HG03378 (cell line): ENCODE measurements around the gene COBLL1.

ENCODE experiments used
- ATAC-seq: cut with Tn5 transposase; IDR thresholded peaks from one replicate; pipeline ENCODE4 v1.9.1; 2021; ENCODE audit warnings: mild to moderate bottlenecking, moderate library complexity; ENCODE audit not compliant: unreplicated experiment

COBLL1 gene

DNA sequence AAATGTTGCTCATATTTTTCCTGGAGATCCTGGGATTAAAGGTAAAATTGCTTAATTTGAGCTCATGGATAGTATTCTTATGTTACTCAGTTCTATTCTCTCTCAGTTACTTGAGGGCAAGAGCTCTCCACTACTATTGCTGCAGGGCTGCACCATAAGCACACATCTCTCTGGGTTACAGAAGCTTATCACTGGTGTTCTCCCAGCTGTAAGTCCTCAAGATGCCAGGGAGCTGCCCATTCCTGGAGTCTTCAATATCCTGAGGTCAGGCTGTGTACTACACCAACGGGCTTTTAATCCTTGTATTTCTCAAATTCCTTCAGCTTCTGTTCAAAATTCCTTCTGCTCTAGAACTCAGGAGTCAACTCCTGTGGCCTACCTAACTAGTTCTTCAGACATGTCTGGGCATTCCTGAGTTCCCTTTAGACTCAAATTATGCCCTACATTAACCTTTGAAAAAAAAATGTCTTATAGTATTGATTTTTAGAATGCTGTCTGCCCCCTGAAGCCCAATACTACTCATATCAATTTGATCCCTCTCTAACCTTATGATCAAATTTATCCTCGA lies 17.7 kb upstream of the COBLL1 start:
- no peak for ATAC-seq

DNA sequence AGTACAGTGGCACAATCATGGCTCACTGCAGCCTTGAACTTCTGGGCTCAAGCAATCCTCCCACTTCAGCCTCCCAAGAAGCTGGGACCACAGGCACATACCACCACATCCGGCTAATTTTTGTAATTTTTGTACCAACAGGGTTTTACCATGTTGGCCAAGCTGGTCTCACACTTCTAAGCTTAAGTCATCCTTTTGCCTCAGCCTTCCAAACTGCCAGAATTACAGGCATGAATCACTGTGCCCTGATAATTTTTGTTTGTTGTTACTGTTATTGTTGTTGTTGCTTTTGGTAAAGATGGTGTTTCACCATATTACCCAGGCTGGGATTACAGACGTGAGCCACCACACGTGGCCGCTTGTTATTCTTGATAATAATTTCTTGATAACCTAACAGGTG lies 10.5 kb upstream of the COBLL1 start:
- no peak for ATAC-seq

DNA sequence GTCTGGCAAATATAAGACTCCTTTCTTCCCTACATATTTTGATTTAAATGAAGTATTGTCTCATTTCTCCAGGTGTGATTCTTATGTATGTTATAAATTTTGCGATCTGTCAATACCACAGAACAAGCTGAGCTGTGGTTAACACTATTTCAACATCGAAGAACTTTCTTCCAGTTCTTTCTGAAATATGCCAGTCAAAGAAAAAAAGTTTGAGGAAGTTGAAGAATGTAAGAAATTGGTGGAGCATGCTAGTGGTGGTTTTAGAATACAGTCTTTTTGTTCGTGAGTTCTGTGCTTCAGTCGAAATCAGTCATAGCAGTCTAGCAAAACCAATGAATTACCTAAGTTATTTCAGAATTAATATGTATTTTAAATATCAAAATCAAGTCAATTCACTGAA lies 8.6 kb upstream of the COBLL1 start:
- ATAC-seq, result no peak

DNA sequence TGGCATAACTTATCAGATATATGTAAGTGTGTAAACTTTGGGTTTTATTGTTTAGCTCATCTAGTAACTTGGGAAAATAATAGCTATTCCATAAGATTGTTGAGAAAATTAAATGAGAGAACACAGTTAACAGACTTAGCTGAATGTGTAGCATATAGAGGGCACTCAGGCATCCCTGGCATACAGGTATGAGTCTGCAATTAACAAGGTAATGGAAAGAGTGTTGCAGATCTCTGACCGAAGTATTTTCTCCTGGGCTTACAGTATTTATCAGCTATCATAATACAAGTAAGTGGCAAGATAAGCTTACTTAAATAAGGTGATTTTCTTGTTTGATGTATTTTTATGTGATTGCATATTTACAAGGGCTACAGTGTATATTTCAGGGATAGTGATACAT lies 7.9 kb upstream of the COBLL1 start:
- no peak for ATAC-seq

DNA sequence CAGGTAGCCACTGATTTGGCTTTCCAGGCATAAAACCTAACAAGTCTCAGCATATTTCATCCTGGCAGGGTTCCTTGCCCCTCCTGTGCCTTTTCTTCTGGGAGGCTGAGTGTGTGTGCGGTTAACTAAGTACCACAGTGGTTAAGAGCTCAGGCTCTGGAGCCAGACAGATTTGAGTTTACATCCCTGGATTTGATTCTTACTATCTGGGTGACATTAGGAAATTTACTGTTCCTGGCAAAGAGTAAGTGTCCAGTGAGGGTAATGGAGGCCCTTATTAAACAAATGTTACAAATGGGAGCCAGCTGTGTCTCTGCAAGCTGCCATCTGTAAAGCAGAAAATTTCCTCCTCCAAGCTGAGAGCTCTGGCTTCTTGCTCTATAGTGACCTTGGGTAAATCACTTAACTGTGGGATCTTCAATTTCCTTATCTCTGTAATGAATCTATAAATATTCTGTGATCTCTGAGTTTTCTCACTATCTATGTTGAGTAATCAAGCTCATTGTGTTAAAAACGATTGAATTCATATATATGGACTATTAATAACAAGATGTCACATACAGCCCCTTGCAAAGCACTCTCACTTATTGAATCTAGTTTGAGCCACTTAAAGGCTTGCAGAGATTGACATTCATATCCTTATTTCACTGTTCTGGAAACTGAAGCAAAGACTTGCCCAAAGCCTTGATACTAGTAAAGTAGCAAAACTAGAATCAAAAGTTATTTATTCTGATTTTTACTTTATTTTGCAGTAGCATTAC lies 6.5 kb upstream of the COBLL1 start:
- ATAC-seq, result no peak

DNA sequence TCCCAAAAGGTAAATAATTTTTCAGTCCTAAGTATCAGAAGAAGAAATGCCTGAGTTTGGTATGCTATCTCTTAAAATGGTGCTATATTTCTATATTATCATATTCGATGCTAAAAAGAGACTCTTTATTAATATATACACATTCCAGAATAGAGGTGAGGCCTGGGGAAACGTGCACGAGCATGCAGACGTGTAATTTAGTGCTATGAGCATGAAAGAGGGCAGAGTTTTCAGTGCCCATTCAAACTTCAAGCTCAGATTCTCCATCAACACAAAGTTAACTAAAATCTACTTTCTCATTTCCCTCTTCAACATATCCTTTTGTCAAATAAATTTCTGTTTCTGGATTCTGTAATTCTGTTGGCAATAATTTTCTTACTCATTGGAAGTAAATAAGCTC lies 5.7 kb upstream of the COBLL1 start:
- ATAC-seq, result no peak

DNA sequence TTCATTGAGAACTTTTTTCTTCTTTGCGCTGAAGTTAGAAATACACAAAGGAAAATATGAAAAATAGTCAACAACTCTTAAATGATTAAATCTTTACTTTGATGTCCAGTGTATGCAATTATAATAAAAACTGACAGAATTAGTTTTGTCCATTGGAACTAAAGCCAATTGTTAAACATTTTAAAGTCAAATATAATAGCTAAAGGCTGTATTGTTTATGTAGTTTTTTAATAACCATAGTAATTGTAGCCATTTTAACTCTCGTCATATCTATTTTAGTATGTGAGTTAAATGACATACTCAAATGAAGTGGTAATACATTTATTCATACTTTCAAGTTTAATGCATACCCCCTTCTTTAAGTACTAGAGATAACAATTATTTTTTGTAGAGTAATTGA lies 4.7 kb upstream of the COBLL1 start:
- no peak for ATAC-seq

DNA sequence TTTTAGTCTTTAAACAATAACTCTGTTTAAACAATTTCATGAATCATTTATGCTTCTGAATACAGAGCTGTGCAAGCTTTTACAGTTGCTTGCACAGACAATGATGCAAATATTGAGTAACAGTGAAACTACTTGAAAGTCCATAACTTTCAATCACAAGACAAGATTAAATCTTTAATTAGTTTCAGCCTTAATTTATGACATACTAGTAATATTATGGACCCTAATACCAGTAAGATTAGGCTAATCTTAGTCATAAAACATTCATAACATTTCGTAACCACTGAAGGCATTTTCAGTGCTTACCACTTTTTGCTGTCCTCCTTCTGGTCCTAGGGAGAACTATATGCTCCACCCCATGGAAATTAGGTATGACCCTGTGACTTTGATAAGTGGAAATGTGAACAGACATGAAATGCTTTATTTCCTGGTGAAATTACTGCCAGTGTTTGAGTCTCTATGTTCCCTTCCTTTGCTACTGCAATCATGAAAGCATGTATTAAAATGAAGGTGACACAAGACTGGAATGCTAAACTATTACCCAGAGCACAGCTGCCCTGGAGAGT lies 1.8 kb upstream of the COBLL1 start:
- ATAC-seq, result no peak

DNA sequence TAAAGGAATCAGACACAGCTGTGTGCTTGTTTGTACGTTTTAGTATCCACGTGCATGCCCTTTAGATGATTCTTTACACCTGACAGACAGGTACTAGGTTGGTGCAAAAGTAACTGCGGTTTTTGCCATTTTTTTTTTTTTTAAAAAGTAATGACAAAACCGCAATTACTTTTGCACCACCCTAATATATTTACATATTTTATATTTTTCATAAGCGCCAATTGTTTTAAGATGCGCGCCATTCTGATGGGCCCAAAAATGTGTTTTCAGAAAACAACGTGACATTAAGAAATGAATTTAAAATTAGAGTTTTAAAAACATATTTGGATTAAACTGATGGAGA lies 972 bp upstream of the COBLL1 start:
- ATAC-seq, result no peak

DNA sequence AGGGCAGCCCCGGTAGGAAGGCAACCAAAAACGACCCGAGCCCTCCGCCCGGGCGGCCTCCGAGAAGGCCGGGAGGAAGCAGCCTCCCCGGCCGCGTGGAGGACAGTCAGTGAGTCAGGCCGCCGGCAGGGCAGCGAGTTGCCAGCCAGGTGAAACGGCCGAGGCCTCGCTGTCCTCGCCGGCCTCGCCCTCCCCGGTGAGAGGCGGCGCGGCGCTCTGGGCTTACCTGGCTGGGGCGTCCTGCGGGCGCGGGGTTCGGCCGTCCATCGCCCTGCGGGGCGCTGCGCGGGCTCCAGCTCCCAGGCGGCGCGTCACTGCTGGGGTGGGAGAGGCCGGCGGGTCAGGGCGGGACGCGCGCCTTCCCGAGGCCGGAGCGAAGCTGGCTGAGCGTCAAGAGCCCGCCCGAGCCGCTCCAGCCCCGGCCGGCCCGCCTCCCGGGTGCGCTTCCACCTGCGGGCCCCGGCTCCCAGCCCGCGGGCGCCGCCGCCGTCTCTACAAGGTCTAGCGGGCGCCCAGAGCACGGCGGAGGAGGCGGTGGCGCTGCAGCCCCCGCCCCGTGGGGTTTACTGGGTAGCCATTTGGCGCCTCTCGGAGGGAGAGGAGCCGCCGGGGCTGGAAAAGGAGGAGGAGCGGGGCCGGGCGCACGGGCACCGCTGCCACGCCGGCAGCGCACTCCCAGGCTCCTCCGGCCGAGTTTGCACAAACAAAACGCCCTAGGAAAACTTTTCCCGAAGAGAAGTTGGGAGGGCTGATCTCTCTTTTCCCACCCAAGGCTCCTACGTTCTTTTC lies 499 bp downstream of the COBLL1 start:
- ATAC-seq, result peak; percentile 27

DNA sequence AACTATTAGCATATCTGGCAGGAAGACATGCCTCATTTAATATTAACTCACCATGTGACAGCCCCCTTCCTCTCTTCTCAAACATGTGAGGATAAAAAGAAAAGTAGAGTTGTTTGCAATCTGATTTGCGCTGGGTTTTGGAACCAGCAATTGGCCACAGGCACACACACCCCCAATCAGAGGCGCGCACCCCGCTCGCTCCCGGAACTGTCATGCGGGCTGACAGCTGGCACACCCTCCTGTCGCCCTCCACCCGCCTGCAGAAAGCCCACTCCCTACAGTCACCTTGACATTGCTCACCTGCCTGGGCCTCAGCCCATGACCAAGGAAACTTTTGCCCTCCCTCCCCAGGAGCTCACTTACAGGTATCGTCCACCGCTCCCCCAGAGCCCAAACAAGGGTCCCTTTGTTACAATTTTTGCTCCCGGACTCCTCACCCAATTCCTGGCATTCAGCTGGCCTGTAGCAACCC lies 1.1 kb downstream of the COBLL1 start:
- ATAC-seq, result no peak

DNA sequence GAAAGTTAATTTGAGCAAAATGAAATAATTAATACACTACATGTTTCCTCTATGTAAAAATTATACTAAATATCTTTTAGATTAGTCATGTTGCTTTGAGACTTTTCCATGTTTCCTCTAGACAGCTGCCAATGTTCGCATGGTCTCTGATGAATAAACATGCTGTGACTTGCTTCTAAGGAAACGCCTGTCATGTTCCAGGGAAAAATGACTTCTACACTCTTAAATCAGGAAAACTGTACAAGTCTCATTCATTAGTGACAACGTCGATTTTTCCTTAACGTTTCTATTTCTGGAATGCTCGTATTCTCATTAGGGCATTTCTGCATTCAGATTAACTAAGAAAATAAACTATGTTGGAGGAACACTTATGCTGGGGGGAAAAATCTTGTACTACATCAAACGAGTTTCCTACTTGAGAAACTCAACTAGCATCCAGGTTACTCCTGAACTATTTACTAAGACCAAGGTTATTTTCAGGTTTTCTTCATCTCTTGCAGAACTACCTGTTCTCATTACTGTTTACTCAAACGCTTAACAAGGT lies 1.6 kb downstream of the COBLL1 start:
- ATAC-seq, result no peak

DNA sequence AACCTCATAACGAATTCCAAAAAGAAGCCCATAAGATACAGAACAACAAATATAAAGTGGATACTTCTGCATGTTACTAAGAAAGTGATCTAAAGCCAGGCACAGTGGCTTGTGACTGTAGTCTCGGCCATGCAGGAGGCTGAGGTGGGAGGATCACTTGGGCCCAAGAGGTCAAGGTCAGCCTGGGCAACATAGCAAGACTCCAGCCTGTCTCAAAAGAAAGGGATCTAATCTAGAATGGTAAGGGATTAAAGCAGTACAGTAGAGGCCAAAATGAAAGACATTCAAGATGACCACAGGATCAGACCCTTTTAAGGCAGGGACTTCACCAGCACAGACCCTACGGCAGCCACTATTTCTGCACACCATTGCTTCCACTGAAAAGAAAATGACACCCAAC lies 3.8 kb downstream of the COBLL1 start:
- ATAC-seq, result no peak

DNA sequence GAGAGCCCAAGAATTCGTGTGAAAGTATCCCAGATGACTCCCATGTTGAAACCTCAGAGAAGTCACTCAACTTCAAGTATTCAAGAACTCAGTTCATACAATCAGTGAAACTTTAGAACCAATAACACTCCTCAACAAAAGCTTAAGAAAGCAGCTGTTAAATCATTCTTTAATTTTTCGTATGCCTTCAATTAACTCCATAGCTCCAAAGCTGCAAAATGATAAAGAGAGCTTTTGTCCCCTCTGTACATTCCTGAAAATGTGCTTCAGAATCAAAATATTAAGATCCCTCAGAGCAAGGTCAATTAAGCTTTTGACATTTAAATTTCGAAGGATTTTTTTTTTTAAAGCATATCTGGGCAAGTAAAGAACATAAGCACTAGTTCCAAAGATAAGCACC lies 4.7 kb downstream of the COBLL1 start:
- ATAC-seq, result no peak

DNA sequence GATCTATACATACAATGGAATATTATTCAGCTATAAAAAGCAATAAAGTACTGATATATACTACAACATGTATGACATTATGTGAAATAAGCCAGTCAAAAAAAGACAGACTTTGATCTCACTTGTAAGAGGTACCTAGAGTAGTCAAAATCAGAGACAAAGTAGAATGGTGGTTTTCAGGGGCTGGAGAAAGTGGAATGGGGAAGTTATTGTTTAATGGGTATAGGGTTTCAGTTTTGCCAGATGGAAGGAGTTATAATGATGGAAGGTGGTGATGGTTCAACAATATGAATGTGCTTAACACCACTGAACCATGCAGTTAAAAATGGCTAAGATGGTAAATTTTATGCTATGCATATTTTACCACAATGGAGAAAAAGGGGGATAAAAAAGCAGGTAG lies 6.3 kb downstream of the COBLL1 start:
- no peak for ATAC-seq

DNA sequence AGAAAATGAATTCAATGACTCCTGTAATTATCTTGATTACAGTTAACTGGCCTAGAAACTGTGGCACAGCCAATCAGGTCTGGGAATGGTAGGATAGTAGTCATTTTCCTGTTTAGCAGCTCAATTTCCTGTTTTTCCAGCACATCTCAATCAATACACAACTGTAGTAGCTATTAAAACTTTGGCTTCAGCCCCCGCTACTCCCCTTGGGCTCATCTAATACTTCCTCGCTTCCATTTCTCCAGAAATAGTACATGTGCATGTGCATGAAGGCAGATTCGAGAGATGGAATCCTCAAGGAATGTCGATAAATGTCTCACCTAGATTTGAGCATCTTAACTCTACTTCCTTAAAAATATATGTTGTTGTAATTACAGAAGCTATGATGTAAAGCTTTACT lies 9.7 kb downstream of the COBLL1 start:
- no peak for ATAC-seq

DNA sequence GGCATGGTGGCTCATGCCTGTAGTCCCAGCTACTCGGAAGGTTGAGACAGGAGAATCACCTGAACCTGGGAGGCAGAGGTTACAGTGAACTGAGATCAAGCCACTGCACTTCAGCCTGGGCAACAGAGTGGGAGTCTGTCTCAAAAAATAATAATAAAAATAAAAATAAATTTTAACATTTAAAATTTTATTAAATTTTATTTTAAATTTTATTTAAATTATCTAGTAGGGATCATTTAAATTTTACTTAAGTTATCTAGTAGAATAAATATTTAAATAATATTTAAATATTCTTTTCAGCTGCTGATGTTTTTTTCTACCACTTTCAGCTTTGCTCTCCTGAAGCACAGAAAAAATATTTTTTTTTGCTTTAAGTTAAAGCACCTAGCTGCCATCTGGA lies 10.4 kb downstream of the COBLL1 start:
- ATAC-seq, result no peak

DNA sequence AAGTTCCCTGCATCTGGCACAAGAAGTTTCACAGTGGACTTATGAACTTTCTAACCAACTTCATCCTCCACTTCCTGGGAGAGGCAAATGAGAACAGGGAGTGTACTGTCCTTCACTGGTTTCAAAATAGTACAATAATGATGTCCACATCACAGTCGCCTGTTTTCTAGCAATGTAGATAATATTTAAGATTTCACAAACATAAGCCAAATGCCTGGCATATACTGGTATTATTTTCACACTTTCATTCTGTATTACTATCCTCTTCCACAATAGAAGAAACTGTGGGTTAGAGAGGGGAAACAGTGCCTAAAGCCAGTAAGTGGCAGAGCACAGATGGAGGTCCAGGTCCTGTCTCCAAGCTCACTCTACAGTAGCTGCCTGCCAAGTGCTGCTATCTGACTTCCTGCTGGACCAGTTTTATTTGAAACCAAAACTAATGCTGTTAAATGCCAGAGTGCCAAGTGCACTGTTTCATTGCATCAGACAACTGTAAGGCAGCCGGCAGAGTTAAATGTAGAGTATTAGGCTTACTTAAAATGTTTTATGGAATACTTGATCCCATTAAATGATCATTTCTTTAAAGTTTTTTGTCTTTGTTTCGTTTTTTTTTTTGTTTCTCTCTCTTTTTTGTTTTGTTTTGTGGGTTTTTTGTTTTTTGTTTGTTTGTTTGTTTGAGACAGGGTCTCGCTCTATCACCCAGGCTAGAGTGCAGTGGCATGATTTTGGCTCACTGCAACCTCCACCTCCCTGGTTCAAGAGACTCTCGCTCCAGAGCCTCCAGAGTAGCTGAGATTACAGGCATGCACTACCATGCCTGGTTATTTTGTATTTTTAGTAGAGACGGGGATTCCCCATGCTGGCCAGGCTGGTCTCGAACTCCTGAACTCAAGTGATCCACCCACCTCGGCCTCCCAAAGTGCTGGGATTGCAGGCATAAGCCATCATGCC lies 15.1 kb downstream of the COBLL1 start:
- ATAC-seq, result no peak

DNA sequence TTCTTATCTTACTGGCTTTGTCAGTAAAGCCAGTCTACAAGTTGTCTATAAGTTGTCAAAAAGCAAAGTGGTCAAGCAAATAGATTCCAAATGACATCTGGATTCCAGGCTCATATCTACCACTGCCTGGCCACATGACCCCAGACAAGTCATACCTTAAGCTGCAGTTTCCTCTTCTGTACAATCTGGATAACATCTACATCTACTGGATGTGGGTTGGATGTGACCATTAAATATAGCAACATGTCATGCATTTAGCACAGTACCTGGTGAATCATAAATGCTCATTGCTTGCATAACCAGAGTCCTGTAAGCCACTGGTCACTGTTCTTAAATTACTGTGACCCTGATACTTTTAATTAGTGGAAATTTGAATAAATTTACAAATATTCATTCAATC lies 16.8 kb downstream of the COBLL1 start:
- no peak for ATAC-seq

DNA sequence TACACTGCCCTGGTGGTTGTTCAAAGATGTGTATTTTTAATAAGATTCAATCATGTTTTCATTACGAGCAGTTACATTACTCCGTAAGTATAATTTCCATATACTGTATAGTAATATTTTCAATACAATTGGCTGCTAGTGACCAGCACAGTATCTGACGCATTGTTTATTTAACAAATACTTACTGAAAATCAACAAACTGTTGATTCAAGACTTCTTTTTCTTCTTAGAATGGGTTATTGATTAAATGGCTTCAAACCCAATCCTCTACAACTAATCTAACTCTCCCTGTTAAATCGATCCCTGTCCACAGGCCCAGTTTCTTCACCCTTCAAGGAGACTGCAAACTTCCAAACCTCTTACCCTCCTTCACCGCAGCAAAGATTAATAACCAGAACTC lies 18.5 kb downstream of the COBLL1 start:
- no peak for ATAC-seq
